ENCODE measurements around the gene GALNT7. TPM values are rescaled to one million over a fixed set of nuclear protein-coding genes. Genes with fewer than 3 reads are reported as not detected.

Gene GALNT7
- total and polyA plus RNA-seq, 2 of the 13 experiments (the other 11 are each of a cell fraction or from before 2014, with no cell fraction given): 0.08 to 0.13 TPM

DNA sequence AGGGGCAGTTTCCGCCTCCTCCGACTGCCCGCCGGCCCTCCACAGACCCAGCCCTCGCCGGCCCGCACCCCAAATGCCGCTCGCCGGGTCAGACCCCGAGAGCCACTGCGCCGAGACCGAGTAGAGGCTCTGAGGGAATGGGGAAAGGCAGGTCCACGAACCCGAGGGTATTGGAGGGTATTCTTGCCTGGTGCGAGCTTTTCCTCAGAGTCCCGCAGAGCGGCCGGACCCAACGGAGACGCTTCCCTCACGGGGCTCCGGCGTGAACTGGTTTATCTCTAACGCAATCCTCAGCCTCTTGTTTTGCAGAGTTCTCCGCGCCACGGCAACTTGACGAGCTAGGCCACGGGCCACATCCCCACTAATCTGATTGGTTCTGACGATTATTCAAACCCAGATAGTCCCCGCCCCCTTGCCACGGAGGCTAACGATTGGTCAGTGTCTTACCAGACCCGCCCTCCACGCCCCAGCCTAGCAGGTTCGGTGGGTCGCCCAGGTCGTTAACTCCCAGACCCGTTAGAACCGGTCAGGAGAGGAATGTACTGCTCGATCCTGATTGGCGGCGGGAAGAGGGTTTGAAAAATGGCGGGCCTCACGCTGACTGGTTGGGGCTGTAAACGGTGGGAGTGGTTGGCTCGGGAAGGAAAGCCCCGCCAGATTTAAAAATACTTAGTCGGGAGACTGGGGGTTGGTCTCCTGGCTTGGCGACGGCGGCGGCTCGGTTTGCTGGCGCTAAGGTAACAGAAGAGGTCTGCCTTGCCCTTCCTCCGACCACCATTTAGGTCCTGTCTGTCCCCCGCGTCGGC, 165.7 kb downstream of the GALNT7 start, which contains the start of gene HMGB2 (continued):
- TF ChIP-seq ARNT2 (CRISPR knock-in tag; IDR thresholded peaks at IDR 0.05; ENCODE audit: low read depth) (peak; percentile 99), SMAD1 (CRISPR knock-in tag; IDR thresholded peaks at IDR 0.05; ENCODE audit: borderline replicate concordance, low read depth) (no peak), JDP2 (CRISPR knock-in tag; IDR thresholded peaks at IDR 0.05; ENCODE audit: borderline replicate concordance) (peak; percentile 90; the same call in 1 of the 2 replicates), NFIC (IDR thresholded peaks at IDR 0.05; ENCODE audit: low read length) (no peak), ZNF839 (CRISPR knock-in tag; IDR thresholded peaks at IDR 0.05; ENCODE audit: borderline replicate concordance) (peak; percentile 41; the same call in 1 of the 2 replicates), HDAC2 (CRISPR knock-in tag; IDR thresholded peaks at IDR 0.05) (peak; percentile 10; the same call in 1 of the 2 replicates), CHCHD3 (CRISPR knock-in tag; IDR thresholded peaks at IDR 0.05) (peak; percentile 93; the same call in 1 of the 2 replicates), DPF2 (CRISPR knock-in tag; IDR thresholded peaks at IDR 0.05; ENCODE audit: borderline replicate concordance, low read depth) (no peak), ZNF552 (CRISPR knock-in tag; IDR thresholded peaks at IDR 0.05; ENCODE audit: borderline replicate concordance) (no peak), ZMYM3 (CRISPR knock-in tag; IDR thresholded peaks at IDR 0.05) (no peak), ZNF629 (CRISPR knock-in tag; conservative IDR thresholded peaks at IDR 0.05) (no peak), RFX5 (IDR thresholded peaks at IDR 0.05; ENCODE audit: low read depth, low read length) (peak; percentile 84), NFE2 (CRISPR knock-in tag; IDR thresholded peaks at IDR 0.05) (no peak), ZNF234 (CRISPR knock-in tag; conservative IDR thresholded peaks at IDR 0.05) (no peak; the same call in 1 of the 2 replicates), ZNF335 (CRISPR knock-in tag; IDR thresholded peaks at IDR 0.05) (no peak), NFYC (CRISPR knock-in tag; IDR thresholded peaks at IDR 0.05) (peak; percentile 96), CCAR2 (optimal IDR thresholded peaks at IDR 0.05; ENCODE audit: low read depth, low read length) (no peak), HMG20A (CRISPR knock-in tag; IDR thresholded peaks at IDR 0.05; ENCODE audit: borderline replicate concordance) (0 out of 2 replicates have a peak, but pooled peaks have one; percentile 44), JARID2 (CRISPR knock-in tag; IDR thresholded peaks at IDR 0.05; ENCODE audit: insufficient replicate concordance) (no peak), ELF1 (CRISPR knock-in tag; IDR thresholded peaks at IDR 0.05) (0 out of 2 replicates have a peak, but pooled peaks have one; percentile 6), GABPA (IDR thresholded peaks at IDR 0.05; ENCODE audit: low read depth, low read length) (no peak), GABPA (CRISPR knock-in tag; IDR thresholded peaks at IDR 0.05; ENCODE audit: low read depth) (peak; percentile 48), MZF1 (CRISPR knock-in tag; IDR thresholded peaks at IDR 0.05; ENCODE audit: borderline replicate concordance) (peak; percentile 74; the same call in 1 of the 2 replicates), ZNF83 (CRISPR knock-in tag; IDR thresholded peaks at IDR 0.05; ENCODE audit: borderline replicate concordance) (peak; percentile 86; the same call in 1 of the 2 replicates), ZFP37 (CRISPR knock-in tag; IDR thresholded peaks at IDR 0.05; ENCODE audit: borderline replicate concordance) (no peak; the same call in 1 of the 2 replicates), TAF1 (CRISPR knock-in tag; IDR thresholded peaks at IDR 0.05) (peak; percentile 94), SNAI1 (CRISPR knock-in tag; IDR thresholded peaks at IDR 0.05; ENCODE audit: borderline replicate concordance) (no peak), PHF5A (CRISPR knock-in tag; IDR thresholded peaks at IDR 0.05; ENCODE audit: low read depth, unreplicated experiment) (no peak)
- TF ChIP-seq, protein P1, sequence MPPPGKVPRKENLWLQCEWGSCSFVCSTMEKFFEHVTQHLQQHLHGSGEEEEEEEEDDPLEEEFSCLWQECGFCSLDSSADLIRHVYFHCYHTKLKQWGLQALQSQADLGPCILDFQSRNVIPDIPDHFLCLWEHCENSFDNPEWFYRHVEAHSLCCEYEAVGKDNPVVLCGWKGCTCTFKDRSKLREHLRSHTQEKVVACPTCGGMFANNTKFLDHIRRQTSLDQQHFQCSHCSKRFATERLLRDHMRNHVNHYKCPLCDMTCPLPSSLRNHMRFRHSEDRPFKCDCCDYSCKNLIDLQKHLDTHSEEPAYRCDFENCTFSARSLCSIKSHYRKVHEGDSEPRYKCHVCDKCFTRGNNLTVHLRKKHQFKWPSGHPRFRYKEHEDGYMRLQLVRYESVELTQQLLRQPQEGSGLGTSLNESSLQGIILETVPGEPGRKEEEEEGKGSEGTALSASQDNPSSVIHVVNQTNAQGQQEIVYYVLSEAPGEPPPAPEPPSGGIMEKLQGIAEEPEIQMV (CRISPR knock-in tag; IDR thresholded peaks at IDR 0.05; ENCODE audit: low read depth): no peak
- TF ChIP-seq, protein P2, sequence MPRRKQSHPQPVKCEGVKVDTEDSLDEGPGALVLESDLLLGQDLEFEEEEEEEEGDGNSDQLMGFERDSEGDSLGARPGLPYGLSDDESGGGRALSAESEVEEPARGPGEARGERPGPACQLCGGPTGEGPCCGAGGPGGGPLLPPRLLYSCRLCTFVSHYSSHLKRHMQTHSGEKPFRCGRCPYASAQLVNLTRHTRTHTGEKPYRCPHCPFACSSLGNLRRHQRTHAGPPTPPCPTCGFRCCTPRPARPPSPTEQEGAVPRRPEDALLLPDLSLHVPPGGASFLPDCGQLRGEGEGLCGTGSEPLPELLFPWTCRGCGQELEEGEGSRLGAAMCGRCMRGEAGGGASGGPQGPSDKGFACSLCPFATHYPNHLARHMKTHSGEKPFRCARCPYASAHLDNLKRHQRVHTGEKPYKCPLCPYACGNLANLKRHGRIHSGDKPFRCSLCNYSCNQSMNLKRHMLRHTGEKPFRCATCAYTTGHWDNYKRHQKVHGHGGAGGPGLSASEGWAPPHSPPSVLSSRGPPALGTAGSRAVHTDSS (CRISPR knock-in tag; conservative IDR thresholded peaks at IDR 0.05): no peak

Measured in HepG2 (cell line).